ENCODE data around the gene FNDC7.

- TF ChIP-seq CTCF (IDR thresholded peaks at IDR 0.05 in 4 of 5, conservative IDR thresholded peaks at IDR 0.05 in 1 of 5): no peak
- TF ChIP-seq POLR2A (IDR thresholded peaks at IDR 0.05): no peak
Observed at GRCh38 chr1:108780937-108781574, 68.3 kb downstream of the FNDC7 start.
